VCaP (cell line): ENCODE data around the gene CIT.

Source experiments
- H3K27ac ChIP-seq: fragments of 450-650 bp; 2 replicates; pipeline ENCODE4 v1.5.1; 2017
- TF ChIP-seq, protein P1 (sequence below): fragments of 450-650 bp; conservative IDR thresholded peaks from 2 replicates; pipeline ENCODE4 v1.5.1; 2017; ENCODE audit warnings: mild to moderate bottlenecking, moderate library complexity

Gene CIT

DNA sequence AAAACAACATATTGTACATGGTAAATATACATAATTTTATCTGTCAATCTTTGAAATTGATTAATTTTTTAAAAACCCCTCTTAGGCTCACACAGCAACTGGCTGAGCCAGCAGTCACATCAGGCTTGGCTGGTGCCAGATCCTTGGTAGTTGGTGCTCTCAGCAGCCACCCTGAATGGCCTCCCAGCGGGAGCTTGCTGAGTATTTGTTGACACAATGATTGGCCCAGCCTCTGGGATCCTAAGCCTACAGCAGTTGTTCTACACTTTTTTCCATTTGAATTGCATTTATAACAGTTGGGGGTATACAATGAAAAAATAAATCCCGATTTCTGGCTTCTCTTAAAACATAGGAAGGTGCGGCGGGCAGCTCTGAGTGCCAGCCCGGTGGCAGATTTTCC, 198.0 kb downstream of the CIT start:
- TF ChIP-seq, protein P1, sequence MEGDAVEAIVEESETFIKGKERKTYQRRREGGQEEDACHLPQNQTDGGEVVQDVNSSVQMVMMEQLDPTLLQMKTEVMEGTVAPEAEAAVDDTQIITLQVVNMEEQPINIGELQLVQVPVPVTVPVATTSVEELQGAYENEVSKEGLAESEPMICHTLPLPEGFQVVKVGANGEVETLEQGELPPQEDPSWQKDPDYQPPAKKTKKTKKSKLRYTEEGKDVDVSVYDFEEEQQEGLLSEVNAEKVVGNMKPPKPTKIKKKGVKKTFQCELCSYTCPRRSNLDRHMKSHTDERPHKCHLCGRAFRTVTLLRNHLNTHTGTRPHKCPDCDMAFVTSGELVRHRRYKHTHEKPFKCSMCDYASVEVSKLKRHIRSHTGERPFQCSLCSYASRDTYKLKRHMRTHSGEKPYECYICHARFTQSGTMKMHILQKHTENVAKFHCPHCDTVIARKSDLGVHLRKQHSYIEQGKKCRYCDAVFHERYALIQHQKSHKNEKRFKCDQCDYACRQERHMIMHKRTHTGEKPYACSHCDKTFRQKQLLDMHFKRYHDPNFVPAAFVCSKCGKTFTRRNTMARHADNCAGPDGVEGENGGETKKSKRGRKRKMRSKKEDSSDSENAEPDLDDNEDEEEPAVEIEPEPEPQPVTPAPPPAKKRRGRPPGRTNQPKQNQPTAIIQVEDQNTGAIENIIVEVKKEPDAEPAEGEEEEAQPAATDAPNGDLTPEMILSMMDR: no peak
- H3K27ac ChIP-seq: no peak overlapping the region

DNA sequence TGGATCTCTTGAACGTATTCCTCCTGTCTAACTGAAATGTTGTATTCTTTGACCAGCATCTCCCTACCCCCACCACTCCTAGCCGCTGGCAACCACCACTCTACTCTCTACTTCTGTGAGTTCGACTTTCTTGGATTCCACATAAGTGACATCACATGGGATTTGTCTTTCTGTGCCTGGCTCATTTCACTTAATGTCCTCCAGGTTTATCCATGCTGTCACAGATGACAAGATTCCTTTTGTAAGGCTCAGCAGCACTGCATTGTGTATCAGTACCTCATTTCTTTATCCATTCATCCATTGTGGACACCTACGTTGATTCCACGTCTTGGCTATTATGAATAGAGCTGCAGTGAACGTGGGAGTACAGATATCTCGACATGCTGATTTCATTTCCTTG, 198.7 kb downstream of the CIT start:
- no peak overlapping the region for H3K27ac ChIP-seq
- TF ChIP-seq, protein P1: no peak

DNA sequence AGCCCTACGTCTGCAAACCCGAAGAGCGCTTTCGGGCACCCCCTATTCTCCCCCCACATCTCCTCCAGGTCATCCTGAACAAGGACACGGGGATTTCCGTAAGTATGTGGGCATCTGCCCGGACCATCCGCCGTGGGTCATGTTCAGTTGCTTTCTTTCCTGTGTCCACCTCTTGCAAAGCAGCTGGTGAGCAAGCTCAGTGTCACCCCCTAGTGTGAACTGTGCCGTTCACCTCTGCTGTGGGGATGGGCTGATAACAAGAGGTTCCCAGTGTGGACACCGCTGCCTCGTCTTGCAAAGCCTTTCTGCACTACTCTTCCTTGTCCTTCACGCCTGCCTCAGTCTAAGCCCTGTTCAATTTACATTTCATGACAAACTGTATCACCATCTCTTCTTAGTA, 200.5 kb downstream of the CIT start:
- H3K27ac ChIP-seq: no peak overlapping the region
- TF ChIP-seq, protein P1: 0 out of 2 replicates have a peak, but pooled peaks have one; percentile 10

DNA sequence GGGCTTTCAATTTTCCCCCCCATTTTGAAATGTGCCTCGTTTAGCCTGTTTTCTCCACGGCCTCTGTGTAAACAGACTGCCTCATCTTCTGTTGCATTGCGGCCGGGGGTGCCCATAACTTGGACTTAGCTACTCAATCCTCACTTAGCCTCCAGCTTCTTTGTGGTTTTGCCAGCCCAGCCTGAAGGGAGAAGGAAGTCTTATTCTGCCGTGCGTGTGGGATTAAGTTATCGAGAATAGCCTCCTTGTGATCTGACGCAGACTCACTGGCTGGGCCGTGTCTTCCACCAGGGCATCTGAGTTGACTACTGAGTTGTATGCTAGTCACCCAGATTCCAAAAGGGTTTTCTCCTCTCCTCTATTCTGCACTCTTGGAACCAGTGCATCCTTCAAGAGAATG, 201.1 kb downstream of the CIT start:
- TF ChIP-seq, protein P1: no peak
- H3K27ac ChIP-seq: no peak overlapping the region

DNA sequence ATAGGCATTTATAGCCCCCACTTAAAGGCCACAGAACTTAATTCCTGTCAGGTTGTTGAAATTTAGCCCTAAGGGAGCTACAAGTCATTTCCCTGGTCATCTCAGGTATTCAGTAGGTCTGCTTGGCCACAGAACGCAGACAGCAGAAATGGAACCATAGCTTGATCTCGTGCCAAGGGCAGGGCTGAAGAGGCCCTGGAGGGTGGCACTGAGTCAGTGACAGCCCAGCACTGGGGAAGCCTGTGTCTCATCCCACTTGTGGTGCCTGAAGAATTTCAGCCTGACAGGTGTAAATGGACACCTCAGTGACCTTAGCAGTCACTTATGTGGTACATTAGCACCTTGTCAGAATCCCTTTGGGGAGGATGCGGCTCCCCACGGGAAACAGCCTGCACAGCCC, 202.6 kb downstream of the CIT start:
- TF ChIP-seq, protein P1: no peak
- H3K27ac ChIP-seq: no peak overlapping the region

DNA sequence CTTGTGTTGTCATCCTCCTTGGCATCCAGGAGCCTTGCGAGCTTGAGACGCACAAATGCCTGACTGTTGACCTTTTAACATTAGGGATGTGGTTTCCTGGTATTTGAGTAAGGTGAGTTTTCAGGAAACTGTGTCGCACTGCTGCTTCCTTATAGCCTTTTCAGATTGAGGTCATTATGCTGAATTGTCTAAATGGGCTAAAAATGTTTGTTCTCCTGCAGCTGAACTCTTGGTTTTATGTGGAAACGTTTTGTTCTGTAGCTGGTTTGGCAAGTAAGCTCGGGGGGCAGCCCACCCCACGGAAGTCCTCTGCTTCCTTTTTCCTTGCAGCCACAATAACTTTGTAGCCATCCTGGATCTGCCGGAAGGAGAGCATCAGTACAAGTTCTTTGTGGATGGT, 203.5 kb downstream of the CIT start:
- no peak overlapping the region for H3K27ac ChIP-seq
- TF ChIP-seq, protein P1: no peak

DNA sequence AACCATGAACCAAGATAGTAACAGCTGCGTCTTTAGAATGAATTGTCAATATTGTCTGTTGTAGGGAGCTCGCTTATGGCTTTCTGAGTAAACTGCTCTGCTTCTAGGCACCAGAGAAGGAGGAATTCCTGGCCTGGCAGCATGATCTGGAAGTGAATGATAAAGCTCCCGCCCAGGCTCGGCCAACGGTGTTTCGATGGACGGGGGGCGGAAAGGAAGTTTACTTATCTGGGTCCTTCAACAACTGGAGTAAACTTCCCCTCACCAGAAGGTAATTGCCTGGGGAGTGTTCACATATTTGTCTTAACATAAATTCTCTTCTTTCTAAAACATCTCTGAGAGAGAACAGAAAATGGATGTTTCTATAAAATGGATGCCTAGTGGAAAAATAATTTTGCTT, 204.9 kb downstream of the CIT start:
- H3K27ac ChIP-seq: no peak overlapping the region
- TF ChIP-seq, protein P1: no peak

DNA sequence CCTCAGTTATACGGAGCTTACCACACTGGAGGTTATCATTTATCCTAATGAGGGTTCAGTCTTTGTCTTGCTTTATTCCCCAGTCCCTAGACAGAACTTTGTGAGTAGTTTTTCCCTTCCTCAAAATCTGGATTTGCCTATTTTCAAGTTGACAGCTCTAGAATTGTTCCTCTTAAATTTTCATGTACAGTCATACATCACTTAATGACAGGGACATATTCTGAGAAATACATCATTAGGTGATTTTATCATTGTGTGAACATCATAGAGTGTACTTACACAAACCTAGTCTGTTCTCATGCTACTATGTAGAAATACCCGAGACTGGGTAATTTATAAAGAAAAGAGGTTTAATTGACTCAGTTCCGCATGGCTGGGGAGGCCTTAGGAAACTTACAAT, 206.1 kb downstream of the CIT start:
- H3K27ac ChIP-seq: peak overlapping the region; percentile 97
- TF ChIP-seq, protein P1: no peak
